UCSD-AML1 (cell line): Measurements from ENCODE around the gene URAD.

Source experiments
- DNase-seq: peaks from one replicate; lab custom pipeline; 2025; ENCODE audit not compliant: unreplicated experiment; lab: John Stamatoyannopoulos, UW

The URAD gene

DNA sequence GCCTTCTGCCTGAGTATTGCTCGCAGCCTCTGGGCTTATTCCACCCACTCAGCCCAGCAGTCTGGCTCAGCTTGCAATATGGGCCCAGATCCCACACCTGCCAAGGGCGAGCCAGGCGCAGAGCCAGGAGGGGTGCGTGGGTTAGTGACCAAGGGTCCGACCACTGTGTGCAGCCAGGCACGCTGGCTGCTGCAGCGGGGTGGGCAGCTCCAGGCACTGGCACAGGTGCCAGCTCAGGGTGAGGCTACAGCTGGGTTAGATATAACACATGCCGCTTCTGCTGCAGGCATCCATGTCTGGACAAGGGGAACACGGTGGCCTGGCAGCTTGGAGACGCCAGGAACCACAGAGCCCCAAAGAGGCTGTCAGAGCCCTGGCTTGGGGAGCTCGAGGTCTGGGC, 12.6 kb upstream of the URAD start:
- DNase-seq = no peak

DNA sequence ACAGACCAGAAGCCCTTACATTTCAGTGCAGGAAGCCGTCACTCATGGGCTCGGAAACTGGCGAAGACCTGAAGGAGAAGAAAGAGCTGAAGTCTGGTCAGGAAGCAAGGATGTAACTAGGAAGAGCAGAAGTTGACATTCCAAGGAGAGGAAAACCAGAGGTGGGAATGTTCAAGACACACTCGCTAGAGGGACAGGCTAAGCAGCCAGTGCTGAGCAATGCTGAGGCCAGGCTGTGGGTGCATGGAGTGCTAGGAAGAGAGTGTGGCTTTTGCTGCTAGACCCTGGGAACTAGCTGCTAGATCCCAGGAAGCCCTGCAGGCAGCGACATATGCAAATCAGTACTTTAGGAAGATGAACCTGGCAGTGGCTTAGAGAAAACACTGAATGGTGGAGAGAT, 12.1 kb upstream of the URAD start:
- no peak for DNase-seq

DNA sequence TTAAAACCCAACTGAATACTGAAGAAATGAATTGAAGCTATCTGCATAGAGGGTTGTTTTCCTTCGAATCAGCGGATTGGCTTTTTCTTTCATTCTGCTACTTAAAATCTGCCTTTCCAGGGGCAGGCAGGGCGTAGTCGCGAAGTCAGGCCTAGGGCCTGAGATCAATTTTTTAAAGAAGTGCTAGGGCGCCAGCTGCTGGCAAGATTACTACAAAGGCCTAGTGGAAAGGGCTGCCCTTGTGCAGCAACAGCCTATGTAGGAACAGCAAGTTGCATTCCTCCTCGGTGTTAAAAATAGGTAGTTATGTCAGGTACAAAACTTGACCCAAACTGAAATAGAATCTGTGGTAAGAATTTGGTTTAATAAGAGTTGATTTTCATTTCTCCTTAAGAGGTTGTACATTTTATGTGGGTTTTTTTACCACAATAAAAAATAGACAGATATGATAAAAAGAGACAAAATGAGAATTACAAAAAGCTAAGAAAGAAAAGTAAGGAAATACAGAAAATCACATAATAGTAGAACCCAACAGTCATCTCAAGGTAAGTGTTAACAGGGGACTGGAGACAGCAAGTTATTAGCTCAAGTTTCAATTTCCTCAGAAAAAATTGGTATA, 9.5 kb upstream of the URAD start:
- peak; percentile 46 for DNase-seq

DNA sequence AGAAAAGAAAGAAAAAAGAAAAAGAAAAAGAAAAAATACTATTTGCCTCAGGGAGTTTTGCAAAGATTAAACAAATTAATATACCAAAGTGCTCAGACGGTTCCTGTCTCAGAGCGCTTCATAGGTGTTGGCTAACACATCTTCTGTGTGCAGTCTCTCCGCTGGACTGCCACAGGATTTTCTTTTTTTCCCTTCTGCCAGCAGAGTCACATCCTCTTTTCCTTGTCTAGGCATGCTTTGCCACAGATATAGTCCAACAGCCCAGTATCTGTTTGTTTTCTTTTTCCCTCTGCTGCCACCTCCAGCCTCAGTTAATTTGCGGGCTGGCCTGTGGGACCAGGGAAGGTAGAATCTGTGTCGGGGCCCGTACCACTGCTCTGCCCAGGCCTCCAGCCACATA, 3.4 kb upstream of the URAD start:
- DNase-seq = no peak

DNA sequence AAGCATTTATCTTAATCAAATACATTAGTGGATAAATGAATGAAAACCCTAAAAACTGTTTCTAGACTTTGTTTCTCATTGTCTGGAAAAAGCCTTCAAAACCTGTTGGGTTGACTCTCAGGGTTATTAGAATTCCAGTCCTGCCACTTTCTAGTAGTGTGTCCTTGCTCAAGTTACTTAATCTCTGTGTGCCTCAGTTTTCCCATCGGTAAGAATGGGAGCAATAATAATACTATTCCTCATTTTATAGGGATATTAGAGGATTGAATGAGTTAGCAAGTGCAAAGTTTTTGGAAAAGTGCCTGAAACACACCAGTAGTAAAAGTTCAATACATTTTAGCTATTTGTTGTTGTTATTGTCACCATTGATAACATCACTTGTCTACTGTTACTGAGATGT, 2.9 kb downstream of the URAD start:
- no peak for DNase-seq

DNA sequence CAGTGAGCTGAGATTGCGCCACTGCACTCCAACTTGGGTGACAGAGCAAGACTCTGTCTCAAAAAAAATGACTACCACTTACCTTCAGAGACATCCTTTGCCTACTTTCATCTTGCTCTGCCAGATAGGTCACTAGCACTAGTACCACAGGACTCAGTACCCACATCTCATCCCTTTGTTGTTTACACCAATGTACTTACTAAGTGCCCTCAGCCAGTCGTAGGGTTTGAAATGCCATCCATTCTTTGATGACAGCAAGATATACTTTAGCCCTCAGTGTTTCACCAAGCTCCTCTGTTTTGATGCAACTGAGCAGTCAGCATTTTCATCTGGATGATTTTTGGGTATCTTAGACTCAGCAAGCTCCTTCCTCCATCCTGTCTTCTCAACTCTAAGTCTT, 6.1 kb downstream of the URAD start:
- DNase-seq = no peak

DNA sequence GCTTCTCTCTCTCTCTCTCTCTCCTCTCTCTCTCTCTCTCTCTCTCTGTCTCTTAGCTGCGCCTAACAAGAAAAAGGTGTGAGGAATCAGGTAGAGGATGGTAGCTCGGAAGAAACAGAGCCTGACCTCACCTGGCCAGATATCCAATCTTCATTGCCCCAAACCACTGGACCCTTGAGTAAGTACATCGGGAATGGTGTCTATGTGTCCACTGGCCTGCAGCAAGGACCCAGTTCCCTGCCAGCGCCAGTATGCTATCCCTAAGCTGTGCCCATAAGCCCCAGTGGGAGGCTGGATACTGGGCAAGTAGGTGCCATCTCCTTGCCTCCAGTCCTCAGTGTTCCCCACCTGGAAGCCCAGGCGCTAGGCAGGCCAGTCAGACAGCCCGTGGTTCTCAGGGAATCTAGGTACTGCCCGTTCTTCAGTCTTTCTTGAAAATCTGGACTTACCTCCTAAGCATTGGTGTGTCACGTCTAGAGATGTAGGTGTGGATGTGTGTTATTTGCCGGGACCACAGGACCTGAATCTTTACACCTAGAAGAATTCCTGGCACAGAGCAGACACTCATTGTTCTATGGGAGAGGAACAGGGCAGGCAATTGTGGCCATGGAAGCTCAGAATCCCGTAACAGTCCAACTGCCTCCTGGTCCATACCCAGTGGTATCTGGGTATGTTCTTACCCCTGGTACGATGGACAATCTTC, 7.3 kb downstream of the URAD start:
- no peak for DNase-seq

DNA sequence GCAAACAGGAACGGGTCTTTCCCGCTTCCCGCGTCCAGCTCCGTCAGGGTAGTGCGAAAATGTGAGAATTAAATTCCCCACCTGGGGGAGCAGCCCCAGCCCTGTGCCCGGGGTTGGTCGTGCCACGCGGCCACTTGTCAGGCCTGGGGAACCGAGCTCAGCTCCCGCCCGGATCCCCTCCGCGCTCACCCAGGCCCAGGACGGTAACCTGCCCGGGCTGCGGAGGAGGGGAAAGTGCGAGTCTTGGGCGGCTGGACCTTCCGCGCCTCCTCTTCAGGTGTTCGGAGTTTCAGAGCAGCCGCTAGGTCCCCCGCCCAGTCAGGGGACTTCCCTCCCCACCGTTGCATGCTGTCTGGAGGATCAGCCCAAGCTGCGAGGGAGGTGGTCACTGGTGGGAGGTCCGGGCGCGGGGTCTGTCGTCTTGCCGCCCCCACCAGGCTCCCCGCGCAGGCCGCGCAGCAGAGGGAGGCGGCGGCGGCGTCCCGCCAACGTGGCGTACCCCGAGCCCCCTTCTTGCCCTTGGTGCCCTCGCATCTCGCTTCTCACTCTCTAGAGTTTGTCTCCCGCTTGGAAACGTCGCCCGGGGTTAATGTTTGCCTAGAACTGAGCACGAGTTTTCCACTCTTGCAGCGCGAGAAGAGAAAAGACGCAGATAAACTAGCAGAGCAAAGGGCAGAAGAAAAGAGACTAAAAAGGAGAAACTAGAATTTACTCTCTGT, 8.1 kb downstream of the URAD start:
- no peak for DNase-seq

DNA sequence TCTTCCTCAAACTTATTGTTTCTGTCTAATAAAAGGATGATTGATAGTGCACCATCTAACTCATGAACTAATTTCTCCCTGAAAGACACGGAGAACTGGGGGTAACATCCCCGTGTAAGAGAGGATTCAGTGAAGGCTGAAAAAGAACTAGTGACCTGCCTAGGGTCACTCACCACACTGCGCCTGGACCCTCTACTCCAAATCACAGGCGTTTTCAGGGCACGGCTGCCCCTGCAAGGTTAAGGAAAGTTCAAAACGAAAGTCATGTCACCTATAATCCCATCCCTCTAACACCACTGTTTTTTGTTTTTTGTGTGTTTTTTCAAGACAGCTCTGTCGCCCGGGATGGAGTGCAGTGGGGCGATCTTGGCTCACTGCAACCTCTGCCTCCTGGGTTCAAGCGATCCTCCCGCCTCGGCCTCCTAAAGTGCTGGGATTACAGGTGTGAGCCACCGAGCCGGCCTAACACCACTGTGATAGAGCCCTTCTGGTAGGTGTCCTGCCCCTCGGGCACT, 8.7 kb downstream of the URAD start:
- DNase-seq = no peak

DNA sequence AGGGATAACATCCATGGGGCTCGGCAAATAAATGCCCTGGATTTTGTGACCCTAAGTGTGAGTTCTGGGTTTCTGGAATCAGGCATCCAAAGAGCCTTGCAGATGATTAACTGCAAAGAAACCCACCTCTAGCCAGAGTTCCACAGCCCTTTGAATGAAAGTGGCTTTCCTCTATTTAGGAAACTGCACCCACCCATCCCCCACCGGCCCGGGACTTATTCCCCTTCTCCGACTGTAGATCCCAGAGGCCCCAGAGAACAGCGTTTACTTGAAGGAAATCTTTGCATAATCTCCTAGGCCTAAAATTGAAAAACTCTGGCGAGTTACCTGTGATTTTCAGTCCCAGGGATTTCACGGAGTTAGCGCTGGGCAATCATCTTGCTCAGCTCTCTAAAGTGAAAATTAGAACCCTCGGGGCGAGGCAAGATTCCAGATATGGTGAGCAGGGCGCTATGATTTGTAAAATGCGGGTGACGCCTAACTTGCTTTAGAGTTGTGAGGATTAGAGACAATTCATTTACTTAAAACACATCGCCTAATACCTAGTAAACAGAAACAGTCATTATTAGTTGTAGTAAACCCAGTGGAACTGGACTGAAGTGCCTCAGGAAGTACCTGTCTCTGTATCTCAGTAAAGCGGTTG, 9.4 kb downstream of the URAD start:
- DNase-seq = no peak

DNA sequence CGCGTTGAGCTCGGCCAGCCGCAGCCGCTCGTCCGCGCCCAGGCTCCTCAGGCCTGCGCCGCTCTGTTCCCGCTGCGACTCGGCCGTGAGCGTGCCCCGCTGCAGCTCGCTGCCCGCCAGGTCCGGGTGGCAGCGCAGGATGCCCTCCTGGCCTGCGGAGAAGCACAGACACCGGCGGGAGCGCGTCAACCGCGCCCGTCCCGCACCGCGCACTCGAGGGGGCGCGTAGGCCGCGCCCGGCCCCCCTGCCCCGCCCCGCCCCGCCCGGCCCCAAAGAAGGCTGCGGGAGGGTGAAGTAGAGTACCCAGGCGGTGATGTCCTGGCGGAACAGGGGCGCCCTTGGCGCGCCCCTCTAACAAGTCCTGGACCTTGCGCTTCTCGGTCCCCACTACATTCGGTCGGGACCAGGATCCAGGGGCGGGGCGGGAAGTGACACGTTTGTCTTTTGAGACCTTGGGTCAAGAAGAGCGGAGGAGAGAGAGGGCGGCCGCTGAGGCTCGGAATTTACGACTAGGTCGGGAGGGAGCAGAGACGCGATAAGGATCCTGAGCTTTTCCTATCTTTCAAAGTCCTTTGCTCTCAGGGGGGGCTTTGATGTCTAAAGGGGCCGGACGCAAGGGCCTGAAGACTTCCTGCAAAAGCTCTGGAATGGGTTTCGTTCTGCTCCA, 10.1 kb downstream of the URAD start:
- no peak for DNase-seq

DNA sequence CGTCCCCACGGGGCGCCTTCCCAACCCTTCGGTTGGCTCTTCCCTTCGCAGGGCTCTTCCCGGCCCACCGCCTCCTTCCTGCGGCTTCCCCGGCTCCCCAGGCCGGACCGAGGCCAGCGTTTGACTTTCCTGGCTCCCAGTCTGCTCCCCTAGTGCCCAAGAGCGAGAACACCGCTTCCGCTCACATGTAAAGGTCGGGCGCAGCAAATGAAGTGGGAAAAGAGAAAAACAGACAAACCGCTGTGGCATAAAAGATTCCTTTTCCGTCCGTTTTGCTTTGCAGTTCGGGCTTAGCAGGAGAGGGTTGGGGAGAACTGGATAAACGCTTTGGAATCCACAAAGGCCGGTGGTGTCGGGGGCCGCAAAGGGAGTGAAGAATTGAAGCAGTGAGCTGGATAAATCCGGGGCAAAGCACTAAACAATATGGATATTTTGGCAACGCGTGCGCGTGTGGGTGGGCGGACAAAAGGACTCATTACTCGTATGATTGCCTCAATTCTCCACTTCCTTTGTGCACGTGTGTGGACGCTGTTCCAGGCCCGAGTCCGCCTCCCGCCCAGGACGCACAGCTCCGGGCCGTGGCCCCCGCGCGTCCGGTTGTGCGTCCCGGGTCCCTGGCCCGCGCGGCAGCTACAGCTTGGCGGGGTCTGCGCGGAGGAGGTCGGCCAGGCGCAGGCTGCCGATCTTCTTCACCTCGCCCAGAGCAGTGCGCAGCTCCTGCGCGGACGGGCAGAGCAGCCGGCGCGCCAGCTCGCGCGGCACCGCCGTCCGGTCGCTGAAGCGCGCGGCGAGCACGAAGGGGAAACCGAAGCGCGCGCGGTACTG, 10.8 kb downstream of the URAD start:
- no peak for DNase-seq

DNA sequence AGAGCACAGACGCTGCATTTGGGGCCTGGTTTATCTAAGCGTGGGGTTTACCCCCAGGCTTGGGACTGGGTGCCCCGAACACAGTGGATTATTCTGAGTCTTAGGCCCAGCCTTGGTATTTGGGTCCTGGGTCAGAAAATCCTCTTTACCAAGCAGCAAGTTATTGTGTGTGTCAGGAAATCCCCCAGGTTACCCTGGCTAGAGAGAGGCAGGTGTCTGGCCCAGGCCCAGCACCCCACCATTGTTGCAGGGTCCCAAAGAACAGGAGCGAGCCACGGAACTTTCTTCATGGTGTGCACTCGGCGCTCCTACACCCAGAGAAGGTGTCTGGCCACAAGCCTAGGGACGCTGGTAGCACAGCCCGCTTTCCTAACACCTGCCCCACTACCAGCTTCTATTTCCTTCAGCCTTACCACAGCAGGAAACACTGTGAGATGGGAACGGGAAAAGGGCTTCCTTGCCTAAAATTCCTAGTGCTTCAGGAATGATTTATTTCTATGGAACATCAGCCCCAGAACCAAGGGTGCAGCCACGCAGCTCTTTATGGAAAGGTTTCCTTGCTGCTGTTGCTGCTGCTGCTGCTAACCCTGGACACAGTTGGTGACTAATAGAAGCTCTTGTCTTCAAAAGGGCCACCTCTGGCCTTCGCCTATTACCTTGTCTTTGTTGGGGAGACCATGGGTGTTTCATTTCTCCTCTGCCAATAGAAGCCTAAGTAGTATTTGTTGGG, 12.0 kb downstream of the URAD start:
- no peak for DNase-seq

DNA sequence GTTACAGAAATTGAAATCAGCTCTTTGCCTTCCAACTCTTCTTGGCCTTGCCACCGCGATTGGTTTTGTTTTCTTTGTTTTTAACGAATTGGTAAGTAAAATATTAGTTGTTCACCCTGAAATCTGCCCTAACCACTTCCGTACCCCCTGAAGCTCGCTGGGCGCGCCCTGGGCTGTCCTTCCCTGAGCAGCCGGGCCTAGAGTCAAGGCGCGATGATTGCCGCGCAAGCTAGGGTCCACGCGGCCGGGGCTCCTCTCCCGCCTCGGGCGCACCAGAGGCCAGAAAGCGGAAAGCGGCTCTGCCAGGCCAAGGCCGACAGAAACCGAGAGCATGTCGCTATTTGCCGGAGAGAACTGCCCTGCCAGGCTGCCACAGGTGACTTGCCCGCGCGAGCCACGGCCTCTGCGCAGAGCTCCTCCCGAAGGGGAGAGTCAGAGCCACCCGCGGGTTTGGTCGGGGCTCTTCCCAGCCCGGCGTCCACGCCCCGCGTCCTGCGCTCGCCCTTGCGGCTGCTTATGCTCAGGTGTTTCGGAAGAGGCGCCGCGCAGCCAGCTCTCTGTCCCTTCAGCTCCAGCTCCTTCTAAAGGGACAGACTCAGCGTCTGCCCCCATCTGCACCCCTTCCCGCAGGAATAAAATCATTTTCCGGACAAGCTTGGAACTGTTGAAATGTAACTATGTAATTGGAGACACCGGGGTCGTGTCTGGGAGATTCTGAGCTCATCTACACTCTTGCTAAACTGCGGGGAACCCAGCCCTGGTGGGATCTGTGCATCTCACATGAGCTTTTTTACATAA, 12.7 kb downstream of the URAD start:
- no peak for DNase-seq

DNA sequence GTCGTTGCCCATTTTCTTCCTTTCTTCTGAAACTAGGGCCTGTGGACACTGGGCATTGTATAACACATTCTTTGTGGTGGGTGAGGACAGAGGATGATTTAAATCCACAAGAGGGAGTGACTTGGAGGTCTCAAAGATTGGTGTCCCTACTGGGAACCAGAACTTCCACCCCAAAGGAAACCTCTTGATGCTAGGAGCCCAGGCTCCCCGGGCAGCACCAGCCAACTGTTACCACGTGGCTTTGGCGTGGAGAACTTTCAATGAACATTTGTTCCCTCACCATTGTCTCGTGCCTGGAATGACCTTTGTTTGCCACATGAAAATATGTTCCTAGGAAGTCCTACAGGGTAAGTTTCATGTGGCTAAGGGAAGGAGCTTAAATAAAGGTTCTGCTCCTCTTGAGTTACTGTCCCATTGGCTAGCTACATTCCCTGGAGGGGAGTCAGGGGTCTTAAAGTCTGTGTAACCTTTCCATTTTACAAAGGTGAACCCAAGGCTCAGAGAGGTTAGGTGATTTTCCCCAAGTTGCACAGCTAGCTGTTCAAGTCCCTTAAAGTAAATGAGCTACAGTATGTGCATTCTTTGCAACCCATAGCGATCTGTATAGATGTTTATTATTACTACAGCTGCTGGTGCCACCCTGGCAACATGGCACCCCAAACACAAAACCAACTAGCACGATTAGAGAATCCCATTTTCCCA, 14.4 kb downstream of the URAD start:
- DNase-seq = no peak

DNA sequence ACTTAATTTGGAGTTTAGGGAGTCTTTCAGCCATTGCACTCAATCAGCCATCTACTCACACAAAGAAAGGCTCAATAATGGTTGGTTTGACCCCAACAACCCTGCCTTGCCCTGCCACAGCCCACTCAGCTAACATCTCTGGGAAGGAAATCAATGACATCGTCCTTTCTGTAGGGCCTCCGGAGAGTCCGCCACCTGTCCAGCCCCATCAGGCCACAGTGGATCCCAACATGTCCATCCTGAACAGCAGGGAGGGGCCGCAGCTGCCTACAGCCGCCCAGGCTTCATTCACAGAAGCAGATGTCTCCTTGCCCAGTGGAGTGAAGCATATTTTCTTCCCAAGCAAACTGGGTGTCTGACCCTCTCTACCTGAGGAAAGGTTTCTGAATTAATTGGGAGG, 15.2 kb downstream of the URAD start:
- DNase-seq = no peak

DNA sequence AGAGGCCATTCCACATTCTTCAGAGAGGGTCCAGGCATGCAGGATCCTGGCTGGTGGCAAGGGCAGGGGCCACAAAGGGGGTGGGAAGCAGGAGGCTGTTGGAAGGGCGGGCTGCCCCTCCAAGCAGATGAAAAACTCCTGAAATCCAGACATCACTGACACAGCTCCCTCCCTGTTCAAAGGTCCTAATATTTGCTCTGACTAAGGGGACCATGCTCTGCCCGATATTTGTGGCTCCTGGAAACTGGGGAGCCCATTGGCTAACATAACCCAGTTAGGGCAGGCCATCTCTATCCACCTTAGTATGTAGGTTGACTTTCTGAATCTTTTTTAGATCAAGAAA, 16.0 kb downstream of the URAD start:
- no peak for DNase-seq

DNA sequence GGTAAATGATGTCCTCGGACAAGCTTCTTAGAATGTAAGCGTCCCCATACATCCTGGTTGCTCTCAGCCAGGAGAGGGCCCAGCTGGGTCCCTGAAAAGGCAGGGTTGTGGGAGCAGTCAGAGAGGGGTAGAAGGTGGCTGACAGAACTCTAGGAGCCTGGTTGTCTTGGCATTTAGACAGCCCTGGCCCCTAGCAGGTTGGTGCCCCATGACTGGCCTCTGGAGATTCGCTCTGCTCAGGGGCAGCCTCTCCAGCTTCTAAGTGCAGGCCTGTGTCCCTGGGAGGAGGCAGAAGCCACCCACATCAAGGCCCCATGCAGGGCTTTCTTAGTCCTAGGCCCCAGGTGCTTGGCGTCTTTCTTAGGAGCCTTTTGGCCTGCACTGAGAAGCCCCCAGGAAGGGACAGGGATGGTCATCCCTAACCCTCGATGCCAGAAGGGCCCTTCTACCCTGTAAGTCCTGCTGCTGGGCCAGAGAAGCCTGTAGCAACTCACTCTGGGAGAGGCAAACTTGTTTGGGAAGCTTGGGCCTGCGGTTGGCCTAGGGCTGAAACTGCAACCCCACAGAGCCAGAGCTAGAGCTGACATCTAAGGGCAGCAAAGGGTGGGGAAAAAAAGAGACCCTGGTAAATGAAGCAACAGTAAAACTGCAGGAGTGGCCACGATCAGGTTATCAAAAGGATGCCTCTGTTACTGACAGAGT, 16.6 kb downstream of the URAD start:
- no peak for DNase-seq
